NCI-H2029 (cell line): ENCODE results near the gene PCDHA13.
A peak's percentile ranks its signal among the peaks of the same experiment; 100 is the strongest.
"Not testable (repeated sequence)": the region's sequence is repeated elsewhere in the genome, so short reads cannot be mapped to it uniquely, and the experiment has no call there.

Experiments used
- DNase-seq: peaks from one replicate; lab custom pipeline; 2025; lab: John Stamatoyannopoulos, UW

The PCDHA13 gene

GRCh38 chr5:140881889-140882590, at the start of gene PCDHA13:
Gene PCDHA13, plus strand, starts transcription at chr5:140882124. Its CDS starts 145 bp downstream, at chr5:140882269.
- DNase-seq: no peak

GRCh38 chr5:140833993-140834392, 47.9 kb upstream of the PCDHA13 start, which contains the start of gene PCDHA7:
Gene PCDHA7, plus strand, starts transcription at chr5:140834269. Its CDS starts 115 bp downstream, at chr5:140834384.
- DNase-seq: no peak

GRCh38 chr5:140834439-140835008, 47.4 kb upstream of the PCDHA13 start:
- not testable (repeated sequence) for DNase-seq

- no peak for DNase-seq
These were observed 46.1 kb upstream of the PCDHA13 start for GRCh38 chr5:140835622-140836510.

- DNase-seq: peak; percentile 32
These were observed 40.7 kb upstream of the PCDHA13 start, which contains the start of gene PCDHA8 for GRCh38 chr5:140840978-140841962. Gene PCDHA8, plus strand, starts transcription at chr5:140841187. Its CDS starts 135 bp downstream, at chr5:140841322.

GRCh38 chr5:140842798-140843733, 38.9 kb upstream of the PCDHA13 start:
- DNase-seq: no peak

- DNase-seq: not testable (repeated sequence)
These were observed 33.5 kb upstream of the PCDHA13 start, which contains the start of gene PCDHA9 for GRCh38 chr5:140848139-140849102. Gene PCDHA9, plus strand, starts transcription at chr5:140848382. Its CDS starts 114 bp downstream, at chr5:140848496.

- DNase-seq: not testable (repeated sequence)
These were observed 31.9 kb upstream of the PCDHA13 start for GRCh38 chr5:140849831-140850634.

GRCh38 chr5:140855772-140856674, 25.9 kb upstream of the PCDHA13 start, which contains the start of gene PCDHA10:
Gene PCDHA10, plus strand, starts transcription at chr5:140855897. Its CDS starts 152 bp downstream, at chr5:140856049.
- no peak for DNase-seq

- DNase-seq: no peak
These were observed 24.5 kb upstream of the PCDHA13 start for GRCh38 chr5:140857177-140857986.

GRCh38 chr5:140857987-140858240, 24.0 kb upstream of the PCDHA13 start:
- no peak for DNase-seq

GRCh38 chr5:140862441-140863295, 19.3 kb upstream of the PCDHA13 start:
- no peak for DNase-seq

GRCh38 chr5:140868721-140869554, 13.0 kb upstream of the PCDHA13 start, which contains the start of gene PCDHA11:
Gene PCDHA11, plus strand, starts transcription at chr5:140868957. Its CDS starts 147 bp downstream, at chr5:140869104.
- peak; percentile 16 for DNase-seq

- peak; percentile 40 for DNase-seq
These were observed 12.4 kb upstream of the PCDHA13 start for GRCh38 chr5:140869555-140869886.
